Right lobe of liver (tissue), 6 donors: ENCODE results near the gene ANKS1B. TPM values are rescaled to one million over a fixed set of nuclear protein-coding genes. Genes with fewer than 3 reads are reported as not detected.

ENCODE experiments used
- ATAC-seq, 4 donors: fragments of 200-7000 bp; cut with Tn5 transposase; one replicate each; pipeline ENCODE4 v1.9.1; 2020; ENCODE audit warnings: mild to moderate bottlenecking in 4 of 4, moderate library complexity in 4 of 4
- DNase-seq, 3 donors: peaks; one replicate each; pipeline ENCODE4 v3.0.0-alpha.2; 2020
- H3K27ac ChIP-seq, 3 donors: fragments of 200-600 bp; one replicate each; pipeline ENCODE4 v1.8.0; 2022
- H3K27me3 ChIP-seq, 2 donors: fragments of 200-600 bp; one replicate each; pipeline ENCODE4 v1.8.0; 2022
- H3K36me3 ChIP-seq, 4 donors: fragments of 200-600 bp; sonication (generic) in 1 of 4; one replicate each; pipeline versions ENCODE4 v1.5.1 to v1.8.0; 2017 to 2022; ENCODE audit warnings: control low read depth in 1 of 4
- H3K4me1 ChIP-seq, 4 donors: fragments of 200-600 bp; sonication (generic) in 1 of 4; one replicate each; pipeline versions ENCODE4 v1.5.1 to v1.8.0; 2017 to 2022; ENCODE audit warnings: control low read depth in 1 of 4
- H3K4me3 ChIP-seq, 3 donors: fragments of 200-600 bp; one replicate each; pipeline ENCODE4 v1.8.0; 2022
- H3K9me3 ChIP-seq, 4 donors: fragments of 200-600 bp; sonication (generic) in 1 of 4; one replicate each; pipeline versions ENCODE4 v1.5.1 to v1.8.0; 2017 to 2022; ENCODE audit warnings: control low read depth in 1 of 4
- POLR2A ChIP-seq: fragments of 450-650 bp; IDR thresholded peaks from one replicate; pipeline ENCODE4 v1.6.1; 2017; ENCODE audit warnings: antibody characterized with exemption, mild to moderate bottlenecking
- WGBS: methylation state at CpG from one replicate; pipeline ENCODE4 v1.1.6; 2018; ENCODE audit warnings: low coverage, low lambda C conversion rate; ENCODE audit not compliant: insufficient coverage; ENCODE audit errors: missing lambda C conversion rate; 5-methylcytosine and 5-hydroxymethylcytosine counted together
- intact Hi-C, 2 donors: fragments of 100-400 bp; cut with DNase I; formaldehyde crosslinking; loops; one replicate each; pipeline versions ENCODE4 v1.11.2 to v1.14.1; 2022
- total RNA-seq, 6 experiments: library from RNA; depleted of rRNA in 2 of 6; stranded (reverse); fragments of >200 nt in 2 of 6; fragmentation: NEBNext Ultra II Directional in 3 of 6; extraction: Animal tissue kit (Norgen Biotek cat#: 25700) in 3 of 6; gene quantifications; one replicate each; pipeline versions ENCODE4 v1.1.0 to v1.2.4, GENCODE V29; 2016 to 2023
- TF ChIP-seq, protein P1 (sequence below), 4 donors: fragments of 200-600 bp in 3 of 4; fragments of 450-650 bp in 1 of 4; IDR thresholded peaks; one replicate each; pipeline versions ENCODE4 v1.5.1 to v1.8.0; 2016 to 2022; ENCODE audit warnings: antibody characterized with exemption in 4 of 4, mild to moderate bottlenecking in 2 of 4
- donor health status: DM: no; HTN: yes; CAD: no.
- donor health status: DM: no; HTN: no; CAD: no.
- donor health status: DM: no; HTN: no; CAD: no.
- donor health status: DM: no; HTN: yes; CAD: no.
- donor health status: DM: no; HTN: yes; CAD: no.

The ANKS1B gene
- total RNA-seq, 6 experiments from 2014 or later = 0.17 to 1.9 (median 0.44) TPM; not detected in 1

DNA sequence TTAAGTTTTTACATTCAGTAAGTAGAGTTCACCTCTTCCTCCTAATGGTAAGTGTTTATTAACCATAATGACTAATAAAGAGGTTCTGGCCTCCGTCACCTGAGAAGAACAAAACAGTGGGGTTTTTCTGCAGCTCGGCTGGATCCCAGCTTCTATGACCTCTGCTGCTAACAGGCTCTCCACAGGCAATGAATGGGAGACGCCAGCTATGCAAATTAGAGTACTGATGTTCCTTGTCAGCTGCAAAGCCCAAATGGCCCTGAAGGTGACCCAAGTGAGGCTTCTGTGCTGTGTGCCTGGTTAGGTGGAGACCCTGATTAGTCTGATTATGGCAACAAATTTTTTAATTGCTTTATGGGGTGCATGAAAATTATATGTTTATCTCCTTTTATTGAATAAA is 1121.6 kb downstream of the ANKS1B start:
- Histone ChIP-seq H3K27me3 (no peaks in the 10 kb centered on the region), H3K9me3 (no peaks in the 10 kb centered on the region), H3K27ac (no peak overlapping the region), H3K4me1 (no peaks in the 10 kb centered on the region), H3K4me3 (no peak overlapping the region), H3K36me3 (no peaks in the 10 kb centered on the region)
- ATAC-seq = no peak
- intact Hi-C loops = no loop called here
- WGBS = 44% methylated on average over 3 of the region's 3 CpGs
- TF ChIP-seq POLR2A = no peak
- TF ChIP-seq, protein P1, sequence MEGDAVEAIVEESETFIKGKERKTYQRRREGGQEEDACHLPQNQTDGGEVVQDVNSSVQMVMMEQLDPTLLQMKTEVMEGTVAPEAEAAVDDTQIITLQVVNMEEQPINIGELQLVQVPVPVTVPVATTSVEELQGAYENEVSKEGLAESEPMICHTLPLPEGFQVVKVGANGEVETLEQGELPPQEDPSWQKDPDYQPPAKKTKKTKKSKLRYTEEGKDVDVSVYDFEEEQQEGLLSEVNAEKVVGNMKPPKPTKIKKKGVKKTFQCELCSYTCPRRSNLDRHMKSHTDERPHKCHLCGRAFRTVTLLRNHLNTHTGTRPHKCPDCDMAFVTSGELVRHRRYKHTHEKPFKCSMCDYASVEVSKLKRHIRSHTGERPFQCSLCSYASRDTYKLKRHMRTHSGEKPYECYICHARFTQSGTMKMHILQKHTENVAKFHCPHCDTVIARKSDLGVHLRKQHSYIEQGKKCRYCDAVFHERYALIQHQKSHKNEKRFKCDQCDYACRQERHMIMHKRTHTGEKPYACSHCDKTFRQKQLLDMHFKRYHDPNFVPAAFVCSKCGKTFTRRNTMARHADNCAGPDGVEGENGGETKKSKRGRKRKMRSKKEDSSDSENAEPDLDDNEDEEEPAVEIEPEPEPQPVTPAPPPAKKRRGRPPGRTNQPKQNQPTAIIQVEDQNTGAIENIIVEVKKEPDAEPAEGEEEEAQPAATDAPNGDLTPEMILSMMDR (IDR thresholded peaks at IDR 0.05) = no peak
- no peak for DNase-seq

DNA sequence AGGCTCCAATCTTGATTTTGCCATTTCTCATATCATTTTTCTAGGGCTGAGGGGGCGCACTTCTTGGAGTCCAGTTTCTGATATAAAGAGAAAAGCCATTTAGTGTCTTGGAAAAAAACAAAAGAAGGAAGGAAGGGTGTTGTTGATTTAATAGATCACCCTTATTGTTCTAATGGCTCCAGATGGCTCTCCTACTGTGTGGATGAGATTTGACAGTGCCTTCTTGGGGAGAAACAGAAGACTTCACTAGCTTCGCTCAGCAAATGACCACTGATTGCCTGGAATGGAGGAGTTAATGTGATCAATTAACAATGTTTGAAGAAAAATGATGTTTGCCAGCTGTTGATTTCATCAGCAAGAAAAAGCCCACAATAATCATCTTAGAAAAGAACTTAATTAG is 1123.5 kb downstream of the ANKS1B start:
- TF ChIP-seq POLR2A = no peak
- TF ChIP-seq, protein P1 (IDR thresholded peaks at IDR 0.05) = no peak
- WGBS = 16% methylated on average over 2 of the region's 2 CpGs
- Histone ChIP-seq H3K27me3 (no peaks in the 10 kb centered on the region), H3K36me3 (no peaks in the 10 kb centered on the region), H3K9me3 (no peaks in the 10 kb centered on the region), H3K4me1 (no peaks in the 10 kb centered on the region), H3K4me3 (no peak overlapping the region), H3K27ac (no peak overlapping the region)
- ATAC-seq (no peak), DNase-seq (no peak)
- intact Hi-C loops = no loop called here

DNA sequence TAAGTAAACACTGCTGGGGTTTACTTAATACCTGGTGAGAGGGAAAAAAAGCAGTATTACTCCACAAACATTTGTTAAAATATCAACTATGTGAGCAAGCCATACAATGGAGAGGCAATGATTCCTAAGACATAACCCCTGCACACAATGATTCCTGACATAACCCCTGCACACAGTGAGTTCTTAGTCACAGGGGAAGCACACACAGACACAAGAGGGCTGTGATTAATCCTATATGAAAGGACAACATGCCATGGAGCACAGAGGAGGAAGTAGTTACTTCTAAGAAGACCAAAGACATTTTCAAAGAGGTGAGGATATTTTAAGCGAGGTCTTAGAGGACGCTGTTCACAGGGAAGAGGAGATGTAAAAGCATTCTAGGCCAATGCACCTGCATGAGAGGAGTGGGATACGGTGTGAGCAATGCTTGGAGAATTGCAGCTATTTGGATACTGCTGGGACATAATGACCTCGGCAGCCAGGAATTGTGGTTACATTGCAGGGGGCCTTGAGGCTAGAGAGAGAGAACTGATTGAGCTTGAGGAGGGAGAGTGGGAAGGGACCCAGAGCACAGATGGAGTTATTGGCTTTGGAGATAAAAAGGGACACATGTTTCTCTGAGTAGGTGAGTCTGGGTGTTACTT is 1127.7 kb downstream of the ANKS1B start:
- ATAC-seq (no peak), DNase-seq (no peak)
- H3K36me3 ChIP-seq = no peaks in the 10 kb centered on the region
- H3K27ac ChIP-seq = no peak overlapping the region
- no peaks in the 10 kb centered on the region for H3K4me1 ChIP-seq
- no peak overlapping the region for H3K4me3 ChIP-seq
- intact Hi-C loops = no loop called here
- no peaks in the 10 kb centered on the region for H3K27me3 ChIP-seq
- TF ChIP-seq POLR2A = no peak
- TF ChIP-seq, protein P1 (IDR thresholded peaks at IDR 0.05) = no peak
- H3K9me3 ChIP-seq = no peaks in the 10 kb centered on the region
- WGBS = 15% methylated on average over 4 of the region's 4 CpGs

DNA sequence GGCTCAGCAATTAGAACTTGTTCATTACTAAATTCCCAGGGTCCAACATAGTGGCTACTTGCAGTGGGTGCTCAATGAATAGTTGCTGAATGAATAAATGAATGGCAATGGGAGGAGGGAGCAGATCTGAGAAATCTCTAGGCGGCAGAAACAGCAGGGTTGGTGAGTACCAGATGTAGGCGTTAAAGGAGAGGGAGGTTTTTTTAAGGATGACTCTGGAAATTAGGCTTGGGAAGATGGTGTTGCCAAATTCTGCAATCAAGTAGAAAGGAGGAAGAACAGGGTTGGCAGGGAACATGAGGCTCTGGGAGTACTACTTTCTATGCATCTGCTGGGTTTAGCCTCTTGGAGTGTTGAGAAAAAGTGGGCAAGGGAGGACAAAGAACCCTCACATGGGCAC is 1132.6 kb downstream of the ANKS1B start:
- no peak for TF ChIP-seq POLR2A
- TF ChIP-seq, protein P1 (IDR thresholded peaks at IDR 0.05) = no peak
- intact Hi-C loops = no loop called here
- 83% methylated on average over 2 of the region's 2 CpGs for WGBS
- no peaks in the 10 kb centered on the region for H3K4me1 ChIP-seq
- H3K4me3 ChIP-seq = no peak overlapping the region
- H3K27ac ChIP-seq = no peak overlapping the region
- no peaks in the 10 kb centered on the region for H3K36me3 ChIP-seq
- no peaks in the 10 kb centered on the region for H3K9me3 ChIP-seq
- ATAC-seq (no peak), DNase-seq (no peak)
- no peaks in the 10 kb centered on the region for H3K27me3 ChIP-seq
